Sigmoid colon (tissue), 4 donors: ENCODE results near the gene NAALADL2.

Experiments used
- CTCF ChIP-seq, 4 experiments: fragments of 450-650 bp in 3 of 4; fragments of 200-600 bp in 1 of 4; IDR thresholded peaks; one replicate each; pipeline ENCODE4 v1.5.1; 2016 to 2019; ENCODE audit warnings: antibody characterized with exemption in 4 of 4, mild to moderate bottlenecking in 3 of 4, moderate library complexity in 2 of 4
- EP300 ChIP-seq, 4 donors: sonication (generic); formaldehyde crosslinking; IDR thresholded peaks; one replicate each; pipeline ENCODE4 v1.6.1; 2017; ENCODE audit warnings: antibody characterized with exemption in 4 of 4
- POLR2A ChIP-seq, 2 donors: fragments of 450-650 bp; IDR thresholded peaks; one replicate each; pipeline ENCODE4 v1.6.1; 2016; ENCODE audit warnings: antibody characterized with exemption in 2 of 2, mild to moderate bottlenecking in 2 of 2, moderate library complexity in 2 of 2

- no peak for TF ChIP-seq CTCF (IDR thresholded peaks at IDR 0.05)
- TF ChIP-seq POLR2A (IDR thresholded peaks at IDR 0.05) = no peak
- TF ChIP-seq EP300 (IDR thresholded peaks at IDR 0.05) = no peak
These were observed 148.2 kb downstream of the NAALADL2 start for GRCh38 chr3:175007306-175007705.
